Hematopoietic multipotent progenitor cell treated with erythropoietin and hydrocortisone succinate and interleukin-3 and kit ligand, for 4 days (in vitro differentiated cells): ENCODE data around the gene LRCH3.

Source experiments
- DNase-seq: peaks from one replicate; pipeline ENCODE4 v3.0.0-alpha.2; 2015

The LRCH3 gene

DNA sequence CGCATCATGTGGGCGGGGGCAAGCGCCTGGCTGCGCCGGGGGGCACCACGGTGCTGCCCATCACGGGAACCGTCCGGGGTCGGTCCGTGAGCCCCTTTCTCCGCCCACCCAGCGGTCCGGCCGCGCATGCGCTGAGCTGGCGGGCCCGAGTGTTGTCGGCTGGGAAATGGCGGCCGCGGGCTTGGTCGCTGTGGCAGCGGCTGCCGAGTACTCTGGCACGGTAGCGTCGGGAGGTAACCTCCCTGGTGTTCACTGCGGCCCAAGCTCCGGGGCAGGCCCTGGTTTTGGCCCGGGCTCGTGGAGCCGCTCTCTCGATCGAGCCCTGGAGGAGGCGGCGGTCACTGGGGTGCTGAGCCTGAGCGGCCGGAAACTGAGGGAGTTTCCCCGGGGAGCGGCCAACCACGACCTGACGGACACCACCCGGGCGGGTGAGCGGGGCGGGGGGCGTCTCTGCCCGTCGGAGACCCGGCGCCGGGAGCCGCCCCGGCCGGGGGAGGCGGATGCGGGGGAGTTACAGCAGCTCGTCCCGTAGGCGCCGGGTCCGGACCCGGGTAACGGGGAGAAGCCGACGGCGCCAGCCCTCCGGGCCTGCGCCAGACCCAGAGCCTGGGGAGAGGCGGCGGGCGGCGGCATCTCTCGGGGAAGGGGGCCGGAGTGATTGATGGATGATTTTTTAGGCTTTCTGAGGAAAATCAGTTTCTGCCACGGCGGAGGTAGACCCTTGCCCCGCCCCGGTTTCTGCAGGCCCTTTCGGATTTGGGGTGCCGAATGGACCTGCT is at the start of gene LRCH3:
Gene LRCH3 (plus strand): TSS at position 142 of the 779 bp plus-strand sequence. CDS start 25 bp downstream, at position 167.
- peak; percentile 92 for DNase-seq

GRCh38 chr3:197742787-197743186 is 48.3 kb upstream of the LRCH3 start:
- no peak for DNase-seq

GRCh38 chr3:197746209-197746608 is 44.8 kb upstream of the LRCH3 start:
- DNase-seq, result peak; percentile 50

DNA sequence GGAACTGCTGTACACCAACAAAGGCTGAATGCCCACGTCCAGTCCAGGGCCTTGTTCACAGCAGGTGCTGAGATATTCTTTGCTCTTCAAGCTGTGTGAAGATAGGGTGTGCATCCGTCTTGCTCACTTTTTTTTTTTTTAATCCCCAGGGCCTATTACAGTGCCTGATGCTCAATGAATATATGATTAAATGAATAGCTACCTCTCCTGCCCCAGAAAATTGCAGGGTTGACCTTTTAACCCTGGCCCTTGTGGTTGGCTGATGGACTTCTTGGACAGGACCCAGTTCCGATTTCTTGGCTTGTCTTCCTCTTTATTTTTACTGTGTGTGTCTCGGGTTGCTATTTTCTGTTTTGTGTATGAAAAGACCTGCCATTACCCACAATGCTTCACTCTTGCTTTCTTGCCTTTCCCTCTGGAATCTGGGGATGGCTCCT is 44.2 kb upstream of the LRCH3 start:
- DNase-seq, result peak; percentile 12

- DNase-seq, result no peak
Measured at GRCh38 chr3:197748597-197749314, 42.3 kb upstream of the LRCH3 start.

GRCh38 chr3:197749315-197749600 is 41.8 kb upstream of the LRCH3 start:
- no peak for DNase-seq

DNA sequence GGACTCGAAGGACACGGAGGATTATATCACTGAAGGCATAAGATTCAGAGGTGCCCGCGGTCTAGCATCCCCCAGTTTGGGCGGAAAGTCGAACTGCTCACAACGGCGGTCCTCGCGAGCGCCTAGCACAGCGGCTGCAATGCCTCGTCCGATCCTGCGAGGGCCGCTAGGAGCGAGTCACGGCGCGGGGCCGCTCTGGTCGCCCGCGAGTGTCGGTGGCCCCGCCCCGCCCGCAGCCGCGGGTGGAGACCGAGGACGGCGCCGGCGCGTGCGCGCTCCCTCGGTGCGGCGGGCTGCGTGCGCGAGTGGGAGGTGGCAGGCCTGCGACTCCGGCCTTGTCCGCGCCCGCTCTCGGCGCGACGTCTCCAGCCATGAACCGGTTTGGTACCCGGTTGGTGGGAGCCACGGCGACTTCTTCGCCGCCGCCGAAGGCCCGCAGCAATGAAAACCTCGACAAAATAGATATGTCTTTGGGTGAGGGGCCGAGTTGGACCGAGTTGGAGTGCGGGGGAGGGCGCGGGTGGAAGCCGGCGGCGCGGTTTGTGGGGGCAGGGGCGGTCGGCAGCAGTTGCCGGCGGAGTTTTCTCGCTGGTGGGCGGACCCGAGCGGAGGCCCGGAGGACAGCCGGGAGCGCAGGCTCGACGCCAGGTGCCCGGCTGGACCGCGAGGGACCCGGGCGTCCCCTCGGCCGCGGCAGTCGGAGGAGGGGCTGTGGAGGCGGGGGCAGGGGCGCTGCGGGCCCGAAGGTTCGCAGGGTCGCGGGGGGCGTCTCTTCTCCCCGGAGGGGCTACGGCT is 41.3 kb upstream of the LRCH3 start, which contains the start of gene FYTTD1:
Gene FYTTD1 (plus strand): TSS at position 283 of the 795 bp plus-strand sequence. CDS start 89 bp downstream, at position 372.
- DNase-seq, result peak; percentile 95

GRCh38 chr3:197750396-197750831 is 40.6 kb upstream of the LRCH3 start:
- peak; percentile 89 for DNase-seq

DNA sequence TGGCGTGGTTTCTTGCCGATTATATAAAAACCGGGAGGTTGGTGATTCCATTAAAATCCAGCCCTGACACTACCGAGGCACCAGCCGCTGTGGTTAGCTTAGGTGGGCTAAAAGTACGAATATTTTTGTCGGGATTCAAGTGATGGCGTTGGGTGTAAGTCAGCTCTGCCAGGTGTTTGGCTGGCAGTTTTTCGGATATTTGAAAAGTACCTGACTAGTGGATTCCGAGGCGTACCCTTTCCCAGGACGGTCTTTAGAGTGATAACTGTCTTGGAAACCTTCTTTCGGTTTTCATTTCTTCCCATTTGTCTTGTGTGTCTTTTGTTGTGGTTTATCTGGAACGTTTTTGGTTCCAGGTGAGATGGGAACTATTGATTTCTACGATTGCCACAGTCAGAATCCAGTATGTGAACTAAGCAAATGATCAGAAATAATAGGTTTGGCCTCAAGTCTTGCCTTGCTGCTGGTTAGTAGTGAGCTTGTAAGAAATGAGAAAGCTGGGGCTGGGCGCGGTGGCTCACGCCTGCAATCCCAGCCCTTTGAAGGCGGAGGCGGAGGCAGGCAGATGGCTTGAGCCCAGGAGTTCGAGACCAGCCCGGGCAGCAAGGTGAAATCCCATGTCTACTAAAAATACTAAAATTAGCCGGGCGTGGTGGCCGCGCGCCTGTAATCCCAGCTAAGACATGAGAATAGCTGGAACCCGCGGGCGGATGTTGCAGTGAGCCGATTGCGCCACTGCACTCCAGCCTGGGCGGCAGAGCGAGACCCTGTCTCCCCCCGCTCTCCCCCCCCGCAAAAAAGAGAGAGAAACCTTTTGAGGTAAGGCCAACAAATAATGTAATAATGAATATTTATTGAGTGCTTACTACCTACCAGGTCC is 40.0 kb upstream of the LRCH3 start:
- peak; percentile 57 for DNase-seq

DNA sequence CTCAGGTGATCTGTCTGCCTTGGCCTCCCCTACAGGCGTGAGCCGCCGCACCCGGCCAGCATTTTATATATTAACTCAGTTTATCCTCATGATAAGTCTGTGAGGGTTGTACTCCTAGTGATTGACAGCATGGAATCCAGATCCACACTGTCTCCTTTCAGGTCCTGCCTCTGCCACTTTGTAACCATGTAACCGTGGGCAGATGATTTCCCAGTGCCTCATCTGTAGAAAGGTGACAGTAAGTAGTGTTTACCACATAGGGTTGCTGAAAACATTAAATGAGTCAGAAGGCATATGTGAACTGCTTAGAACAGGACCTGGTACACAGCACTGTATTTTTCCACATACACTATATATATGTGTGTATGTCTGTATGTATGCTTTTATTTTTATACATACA is 38.9 kb upstream of the LRCH3 start:
- DNase-seq, result no peak

DNA sequence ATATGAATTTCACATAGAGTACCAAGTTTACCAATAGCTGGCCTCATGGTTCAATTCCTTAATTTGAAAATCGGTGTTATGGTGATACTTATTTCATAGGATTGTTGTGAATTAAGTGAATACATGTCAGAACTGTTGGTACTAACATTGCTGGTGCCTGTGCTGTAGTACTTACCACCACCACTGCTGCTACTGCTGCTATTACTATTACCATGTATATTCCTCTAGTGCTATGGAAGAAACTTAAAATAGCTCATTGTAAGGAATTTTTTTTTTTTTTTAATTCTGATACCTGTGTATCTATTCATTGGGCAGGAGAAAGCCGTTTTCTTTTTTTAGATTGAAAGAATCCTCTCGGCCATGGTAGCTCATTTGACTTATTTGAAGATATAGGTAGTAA is 37.8 kb upstream of the LRCH3 start:
- DNase-seq, result peak; percentile 39

- no peak for DNase-seq
Measured at GRCh38 chr3:197756704-197757103, 34.4 kb upstream of the LRCH3 start.

DNA sequence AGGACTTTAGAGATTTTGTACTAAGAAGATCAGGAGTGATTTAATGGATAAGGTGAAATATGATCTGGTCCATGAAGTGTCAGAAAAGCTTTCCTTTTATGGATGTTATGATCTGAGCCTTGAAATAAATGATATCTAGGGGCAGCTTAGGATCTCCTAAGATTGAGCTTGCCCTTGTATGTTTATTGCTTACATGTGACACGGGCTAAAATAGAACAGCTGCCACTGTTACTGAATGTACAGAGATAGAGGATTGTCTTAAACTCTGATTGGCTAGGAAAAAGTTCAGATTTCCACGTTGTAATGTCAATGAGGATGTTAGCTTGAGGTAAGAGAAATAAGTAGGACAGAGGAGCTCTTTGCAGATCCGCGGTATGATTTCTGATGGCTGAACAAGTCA is 32.5 kb upstream of the LRCH3 start:
- DNase-seq, result no peak

GRCh38 chr3:197761784-197762183 is 29.3 kb upstream of the LRCH3 start:
- no peak for DNase-seq

GRCh38 chr3:197775317-197775716 is 15.7 kb upstream of the LRCH3 start:
- DNase-seq, result no peak

DNA sequence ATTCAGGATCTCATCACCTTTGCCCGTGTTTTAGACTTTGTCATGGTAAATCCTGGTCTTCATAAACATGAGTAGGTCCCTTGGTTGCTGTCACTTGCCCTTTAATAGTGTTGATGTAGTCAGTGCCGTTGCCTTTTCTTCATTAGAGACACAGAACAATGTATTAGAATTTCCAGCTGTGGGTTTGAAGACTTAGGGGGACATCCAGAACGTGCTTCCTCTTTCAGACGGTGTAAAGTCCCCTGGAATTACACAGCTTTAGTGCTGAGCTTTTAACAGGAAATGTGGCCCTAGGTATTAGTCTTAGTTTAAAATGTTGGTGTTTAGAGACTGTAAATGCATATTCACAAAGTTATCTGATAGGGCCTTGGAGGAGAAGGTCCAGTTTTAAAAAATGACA is 8.8 kb upstream of the LRCH3 start:
- DNase-seq, result no peak

- no peak for DNase-seq
Measured at GRCh38 chr3:197784019-197784585, 7.0 kb upstream of the LRCH3 start.

GRCh38 chr3:197787412-197787811 is 3.6 kb upstream of the LRCH3 start:
- DNase-seq, result no peak

GRCh38 chr3:197789309-197789708 is 1.7 kb upstream of the LRCH3 start:
- DNase-seq, result no peak

GRCh38 chr3:197790033-197790432 is 1.0 kb upstream of the LRCH3 start:
- DNase-seq, result no peak

DNA sequence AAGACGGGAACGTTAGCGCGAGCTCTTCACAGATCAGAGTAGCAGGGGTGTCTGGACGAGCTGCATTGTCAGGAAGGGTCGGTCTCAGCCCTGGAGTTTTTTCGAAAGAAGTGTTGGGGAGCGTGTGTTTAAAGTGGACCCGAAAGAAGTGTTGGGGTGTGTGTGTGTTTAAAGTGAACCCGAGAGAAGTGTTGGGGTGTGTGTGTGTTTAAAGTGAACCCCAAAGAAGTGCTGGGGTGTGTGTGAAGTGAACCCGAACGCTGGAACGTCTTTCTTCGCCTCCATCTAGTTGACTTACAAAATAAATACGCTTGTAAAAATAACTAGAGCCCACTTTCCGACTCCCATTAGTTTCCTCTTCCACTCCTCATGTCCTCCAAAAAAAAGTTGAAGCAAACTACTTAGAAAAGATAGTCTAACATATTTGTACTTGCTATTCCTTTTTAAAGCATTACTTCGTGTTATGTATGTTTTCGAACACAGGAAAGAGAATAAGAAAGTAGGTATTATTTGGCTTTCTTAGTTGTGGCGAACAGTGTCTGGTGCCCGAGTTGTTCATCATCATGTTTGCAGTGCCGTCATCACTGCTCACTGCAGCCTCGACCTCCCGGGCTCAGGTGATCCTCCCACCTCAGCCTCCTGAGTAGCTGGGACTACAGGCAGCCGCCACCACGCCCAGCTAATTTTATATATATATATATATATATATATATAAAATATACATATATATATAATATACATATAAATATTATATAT is 1.0 kb downstream of the LRCH3 start:
- DNase-seq, result peak; percentile 65
